HG03520 (cell line): Measurements from ENCODE around the gene SNTG2.

Experiments used
- ATAC-seq: cut with Tn5 transposase; IDR thresholded peaks from one replicate; pipeline ENCODE4 v1.9.1; 2021; ENCODE audit warnings: mild to moderate bottlenecking, moderate library complexity; ENCODE audit not compliant: unreplicated experiment

SNTG2 gene

DNA sequence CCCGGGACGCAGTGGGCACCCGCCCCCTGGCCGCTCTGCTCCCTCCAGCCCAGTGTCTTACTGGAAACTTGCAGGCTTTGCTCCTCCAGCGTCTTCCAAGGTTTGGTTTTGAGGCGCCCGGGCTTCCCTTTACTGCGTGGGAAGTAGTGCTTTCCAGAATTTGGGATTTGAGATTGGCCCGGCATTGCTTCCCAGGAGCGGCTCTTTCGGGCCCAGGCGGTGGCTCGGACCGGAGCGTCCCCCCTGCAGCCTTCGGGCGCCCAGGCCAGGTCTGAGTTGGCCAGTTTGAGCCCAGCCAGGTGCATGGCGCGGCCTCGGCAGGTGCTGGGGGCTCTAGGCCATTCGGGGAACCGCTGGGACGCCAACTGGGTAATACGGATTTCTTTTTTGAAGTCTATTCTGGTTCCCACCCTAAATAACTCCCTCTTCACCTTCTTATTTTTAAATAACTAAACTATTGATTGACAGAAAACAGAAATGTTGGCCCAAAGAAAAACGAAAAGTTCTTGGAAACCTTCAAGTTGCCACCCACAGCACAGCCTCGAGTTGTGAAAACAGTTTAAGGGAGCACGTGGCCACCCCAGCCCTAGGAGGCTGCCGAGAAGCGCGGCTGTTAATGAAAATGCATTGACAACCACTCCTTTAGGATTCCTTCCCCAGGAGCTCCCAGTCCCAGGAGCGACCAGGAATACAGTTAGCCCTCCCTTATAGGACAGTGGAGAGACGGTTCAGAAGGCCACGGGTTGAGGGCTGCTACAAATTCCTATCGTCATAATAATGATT is 766 bp downstream of the SNTG2 start:
- ATAC-seq = no peak

DNA sequence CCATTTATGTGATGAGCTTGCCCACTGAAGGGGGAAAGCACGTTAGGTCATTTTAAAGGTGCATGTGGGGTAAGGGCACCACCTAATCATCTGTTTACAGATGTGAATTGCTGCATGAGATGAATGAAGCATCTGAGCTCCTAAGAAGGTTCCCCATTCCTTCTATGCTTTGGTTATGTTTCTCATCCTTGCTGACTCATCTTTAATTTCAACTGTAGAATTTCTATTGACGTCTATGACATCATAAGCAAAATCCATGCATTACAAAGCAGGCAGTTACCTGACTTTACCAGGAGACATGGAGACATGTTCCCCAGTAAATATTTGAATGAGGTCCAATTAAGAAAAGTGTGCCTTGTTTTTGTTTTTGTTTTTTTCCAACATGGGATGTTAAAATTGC is 2.8 kb downstream of the SNTG2 start:
- no peak for ATAC-seq

GRCh38 chr2:953975-954686 is 3.5 kb downstream of the SNTG2 start:
- ATAC-seq = no peak

DNA sequence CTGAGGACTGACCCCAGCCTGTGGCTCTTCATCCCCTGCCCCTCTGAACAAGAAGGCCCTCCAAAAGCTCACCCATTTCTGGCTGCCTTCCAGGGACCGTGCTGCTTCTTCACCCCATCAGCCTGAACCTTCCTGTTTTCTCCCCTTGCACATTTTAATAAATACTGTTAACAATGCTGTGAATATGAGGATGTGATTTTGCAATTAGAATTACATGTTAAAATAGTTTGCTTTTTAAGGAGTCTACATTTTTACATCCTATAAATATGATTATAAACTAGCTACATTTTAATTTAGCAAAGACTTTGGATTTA is 4.0 kb downstream of the SNTG2 start:
- ATAC-seq = no peak

DNA sequence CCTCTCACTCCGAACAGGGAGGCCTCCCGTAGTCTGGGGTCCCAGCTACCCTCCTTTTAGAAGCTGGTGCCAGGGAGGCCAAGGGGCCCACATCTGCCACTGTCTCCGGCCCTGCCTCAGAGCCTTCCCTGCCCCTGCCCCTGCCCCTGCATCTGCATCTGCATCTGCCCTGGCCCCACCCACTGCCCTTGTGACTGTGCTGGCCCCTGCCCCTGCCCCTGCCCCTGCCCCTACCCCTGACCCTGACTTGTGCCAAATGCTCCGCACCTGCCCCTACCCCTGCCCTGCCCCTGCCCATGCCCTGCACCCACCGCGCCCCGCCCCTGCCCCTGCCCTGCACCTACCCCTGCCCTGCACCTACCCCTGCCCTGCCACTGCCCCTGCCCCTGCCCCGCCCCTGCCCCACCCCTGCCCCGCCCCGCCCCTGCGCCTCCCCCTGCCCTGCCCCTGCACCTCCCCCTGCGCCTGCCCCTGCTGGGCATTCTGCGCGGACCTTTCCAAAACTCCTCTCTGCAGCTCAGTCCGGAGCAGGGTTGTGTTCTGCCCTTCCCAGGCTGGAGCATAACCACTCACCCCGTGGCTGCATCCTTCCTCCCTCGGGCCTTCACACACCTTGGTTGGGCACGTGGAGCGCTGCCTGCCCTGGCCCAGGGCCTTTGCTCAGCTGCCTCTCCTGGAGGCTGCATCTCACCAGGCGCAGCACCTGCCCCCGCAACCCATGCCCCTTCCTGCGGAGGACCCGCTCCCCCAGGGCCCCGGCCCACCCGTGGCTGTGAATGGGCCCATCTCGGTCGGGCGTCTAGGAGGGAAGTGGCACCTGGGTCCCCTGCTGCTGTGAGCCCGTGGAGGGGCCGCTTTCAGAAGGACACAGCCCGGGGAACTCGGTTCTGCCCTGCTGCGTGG is 5.4 kb downstream of the SNTG2 start:
- no peak for ATAC-seq

GRCh38 chr2:959457-959856 is 8.8 kb downstream of the SNTG2 start:
- ATAC-seq = no peak

GRCh38 chr2:960061-960736 is 9.6 kb downstream of the SNTG2 start:
- ATAC-seq = no peak

GRCh38 chr2:961786-962185 is 11.1 kb downstream of the SNTG2 start:
- ATAC-seq = no peak

GRCh38 chr2:963876-964275 is 13.2 kb downstream of the SNTG2 start:
- ATAC-seq = no peak

- no peak for ATAC-seq
These were observed 13.9 kb downstream of the SNTG2 start for GRCh38 chr2:964562-964961.

- no peak for ATAC-seq
These were observed 15.0 kb downstream of the SNTG2 start for GRCh38 chr2:965640-966147.

DNA sequence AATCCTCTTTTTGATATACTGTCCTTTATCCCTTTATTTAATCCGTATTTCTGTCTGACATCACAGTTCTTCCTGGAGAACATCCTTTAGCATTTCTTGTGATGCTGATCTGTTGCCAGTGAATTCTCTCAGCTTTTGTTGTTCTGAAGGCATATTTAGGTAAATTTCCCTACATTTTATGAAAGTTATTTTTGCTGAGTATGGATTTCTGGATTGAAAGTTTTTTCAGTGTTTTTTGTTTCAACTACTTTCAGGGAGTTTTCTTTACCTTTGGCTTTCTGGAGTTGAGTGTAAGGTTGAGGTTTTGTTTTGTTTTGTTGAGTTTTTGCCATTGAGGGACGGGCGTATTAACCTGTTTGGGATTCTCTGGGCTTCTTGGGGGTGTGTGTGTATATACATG is 22.5 kb downstream of the SNTG2 start:
- ATAC-seq = no peak

- peak; percentile 46 for ATAC-seq
These were observed 23.4 kb downstream of the SNTG2 start for GRCh38 chr2:974054-974453.

- no peak for ATAC-seq
These were observed 23.9 kb downstream of the SNTG2 start for GRCh38 chr2:974502-974901.

DNA sequence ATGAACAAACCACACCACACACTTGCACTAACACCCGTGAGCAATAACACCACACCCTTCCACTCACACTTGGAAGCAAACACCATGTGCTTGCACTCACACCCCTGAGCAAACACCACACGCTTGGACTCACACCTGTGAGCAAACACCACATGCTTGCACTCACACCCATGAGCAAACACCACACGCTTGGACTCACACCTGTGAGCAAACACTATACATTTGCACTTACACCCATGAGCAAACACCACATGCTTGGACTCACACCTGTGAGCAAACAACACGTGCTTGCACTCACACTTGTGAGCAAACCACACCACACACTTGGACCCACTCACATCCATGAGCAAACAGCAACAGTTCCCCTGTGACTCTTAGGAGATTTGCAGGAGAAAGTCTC is 24.4 kb downstream of the SNTG2 start:
- ATAC-seq = no peak

DNA sequence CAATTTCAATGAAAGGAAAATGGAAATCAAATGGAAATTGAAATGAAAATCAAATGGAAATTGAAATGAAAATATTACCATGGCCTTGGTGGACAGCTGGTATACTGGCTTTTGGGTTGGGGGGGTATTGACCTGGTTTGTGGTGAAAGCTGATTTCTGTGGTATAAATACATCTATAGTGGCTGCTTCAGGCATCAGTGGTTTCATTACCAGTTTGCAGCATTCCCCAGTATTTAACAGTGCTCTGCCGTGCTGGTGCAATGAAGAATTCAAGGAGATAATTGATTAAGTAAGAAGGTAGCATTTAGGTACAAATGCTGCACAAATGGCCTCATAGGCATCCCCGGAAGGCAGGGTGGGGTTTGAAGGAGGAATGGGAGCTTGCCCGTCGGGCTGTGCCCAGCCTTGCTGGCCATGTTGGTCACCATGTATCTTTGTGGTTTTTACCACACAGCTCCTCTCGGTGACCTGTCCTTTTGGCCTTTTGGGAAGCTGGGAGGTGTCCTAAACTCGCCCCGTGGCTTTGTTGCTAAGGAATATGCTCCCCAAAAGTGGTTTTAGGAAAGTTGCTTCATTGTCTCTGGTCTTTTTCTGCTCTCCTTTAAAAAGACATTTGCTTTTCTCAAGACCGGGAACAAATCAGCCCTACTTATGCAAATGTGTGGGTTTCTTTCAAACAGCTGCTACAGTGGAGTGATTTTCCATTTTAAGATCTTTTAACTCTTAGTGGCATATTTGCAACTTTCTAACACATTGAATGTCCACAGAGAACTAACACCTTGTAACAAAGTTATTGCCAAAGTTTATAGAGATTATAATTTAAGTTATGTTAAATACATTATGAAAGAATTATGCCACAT is 28.6 kb downstream of the SNTG2 start:
- no peak for ATAC-seq

DNA sequence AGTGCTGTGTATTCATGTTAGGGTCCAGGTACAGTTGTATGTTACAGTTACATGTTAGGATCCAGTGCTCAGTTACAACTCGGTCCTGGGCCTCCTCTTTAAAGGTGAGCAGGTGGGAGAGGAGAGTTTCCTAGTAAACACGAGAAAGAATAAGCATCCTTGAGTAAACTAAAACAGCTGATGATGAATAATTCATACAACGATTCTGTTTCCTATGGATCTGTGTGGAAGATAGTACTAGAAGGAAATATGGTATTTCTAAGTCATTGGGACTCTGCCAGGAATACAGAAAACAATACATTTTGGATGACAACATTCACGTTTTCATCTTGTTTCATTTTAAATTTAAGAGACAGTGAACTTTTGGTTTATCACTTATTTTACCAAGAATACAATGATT is 29.5 kb downstream of the SNTG2 start:
- no peak for ATAC-seq

DNA sequence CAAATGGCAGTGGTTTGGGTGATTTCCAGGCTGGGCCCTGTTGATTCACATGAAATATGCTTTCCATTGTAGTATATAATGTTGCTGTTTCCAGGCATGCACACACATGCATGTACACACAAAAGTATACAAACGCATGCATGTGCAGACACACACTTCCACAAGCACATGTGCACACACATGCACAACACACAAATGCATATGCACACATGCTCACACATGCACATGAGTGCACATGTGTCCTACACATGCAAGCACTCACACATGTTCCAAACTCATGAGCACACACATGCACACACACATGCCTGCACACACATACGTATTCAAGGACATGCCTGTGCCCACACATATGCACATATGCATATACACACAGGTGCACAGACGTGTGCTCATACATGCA is 30.6 kb downstream of the SNTG2 start:
- ATAC-seq = no peak

DNA sequence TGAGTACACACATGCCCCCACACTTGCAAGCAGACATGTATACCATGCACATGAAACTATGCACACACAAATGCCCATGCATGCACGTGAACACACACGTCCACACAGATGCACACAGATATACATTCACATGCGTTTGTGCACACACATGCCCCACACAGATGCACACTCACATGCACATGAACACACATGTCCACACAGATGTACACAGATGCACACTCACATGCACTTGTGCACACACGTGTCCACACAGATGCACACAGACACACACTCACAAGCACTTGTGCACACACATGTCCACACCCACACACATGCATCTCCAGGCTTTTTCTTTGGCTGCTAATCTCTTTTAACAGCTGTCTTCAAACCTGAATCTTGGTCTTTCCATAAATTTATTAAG is 31.1 kb downstream of the SNTG2 start:
- ATAC-seq = no peak

DNA sequence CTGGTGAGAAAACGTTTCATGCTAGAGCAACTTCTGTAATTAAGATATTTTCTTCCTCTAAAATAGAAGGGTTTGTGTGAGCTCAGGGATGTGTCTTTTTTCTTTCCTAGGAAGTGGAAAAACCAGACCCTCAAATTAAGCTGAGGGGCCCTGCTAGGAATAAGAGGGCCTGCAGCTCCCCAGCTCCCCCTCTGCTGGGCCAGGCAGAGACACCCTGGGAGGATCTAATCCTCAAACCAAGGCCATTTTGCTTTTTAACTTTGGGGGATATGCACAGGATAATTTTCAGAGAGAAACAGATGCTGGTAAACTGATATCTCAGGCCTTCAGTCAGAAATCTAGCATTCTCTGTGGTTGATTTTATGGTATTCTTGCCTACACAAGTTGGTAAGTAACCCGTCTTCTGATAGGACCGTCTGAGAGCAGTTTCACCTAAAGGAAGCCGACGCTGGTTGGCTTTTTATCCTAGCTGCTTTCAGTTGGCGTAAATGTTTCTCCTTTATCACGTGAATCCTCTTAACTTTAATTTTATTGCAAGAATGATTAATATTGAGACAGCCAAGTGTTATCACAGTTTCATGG is 34.8 kb downstream of the SNTG2 start:
- ATAC-seq = no peak
